ENCODE data around the gene HECTD4. TPM values are rescaled to one million over a fixed set of nuclear protein-coding genes. Genes with fewer than 3 reads are reported as not detected.

Gene HECTD4
- 10 to 100 TPM; 22.2 to 23.8 TPM for total RNA-seq

- Mint-ChIP-seq H3K27me3 (no peaks in the 10 kb centered on the region), H3K36me3 (ENCODE audit: low read depth) (peaks cover 2% of the 10 kb centered on the region), H3K4me1 (peaks cover 31% of the 10 kb centered on the region), H3K4me3 (peak within 1 kb of the TSS; percentile 91), H3K9me3 (ENCODE audit: low read depth) (no peaks in the 10 kb centered on the region), H3K27ac (peak within 1 kb of the TSS; percentile 90)
- ChIA-PET POLR2A (interaction anchor here (0.5 kb wide), 1 partner anchor 683 kb away, joined by 4 read pairs; no protein-coding TSS in a partner anchor), CTCF (interaction anchor here (0.8 kb wide), 1 partner anchor 29 kb away, joined by 3 read pairs; no protein-coding TSS in a partner anchor)
- peak; percentile 97 for DNase-seq
- peak; percentile 98 for ATAC-seq
- intact Hi-C loops (cut with DNase I, micrococcal nuclease) = loop anchor here (1.0 to 10.0 kb wide), 9 partner anchors 27 to 697 kb away; partner anchors contain the start of genes RPL6 (in 2 of the 2), ACAD10 (in 1 of the 2), BRAP (in 1 of the 2) and ERP29 (in 1 of the 2)
Measured at GRCh38 chr12:112381883-112382796, at the start of gene HECTD4. TSS of gene HECTD4 (minus strand) at chr12:112382431. CDS start at chr12:112382128, 303 bp downstream.

GRCh38 chr12:112431965-112432364 lies 49.7 kb upstream of the HECTD4 start:
- Mint-ChIP-seq H3K9me3 (ENCODE audit: low read depth) (no peaks in the 10 kb centered on the region), H3K36me3 (ENCODE audit: low read depth) (peaks cover 19% of the 10 kb centered on the region), H3K27ac (peak overlapping the region; percentile 81), H3K4me3 (no peak overlapping the region), H3K4me1 (peaks cover 34% of the 10 kb centered on the region), H3K27me3 (no peaks in the 10 kb centered on the region)
- ChIA-PET CTCF (interaction anchor here (1.0 kb wide), 1 partner anchor 12 kb away, joined by 3 read pairs; no protein-coding TSS in a partner anchor), POLR2A (interaction anchor here (0.6 kb wide), 2 partner anchors 83 to 519 kb away, joined by 3 to 4 read pairs; no protein-coding TSS in a partner anchor)
- intact Hi-C loops (cut with DNase I, micrococcal nuclease) = loop anchor here in 1 of 2 experiments (5.0 kb wide), 1 partner anchor 65 kb away; no protein-coding TSS in a partner anchor
- ATAC-seq (peak; percentile 42), DNase-seq (no peak)

GRCh38 chr12:112430929-112431328 lies 48.7 kb upstream of the HECTD4 start:
- Mint-ChIP-seq H3K27ac (peak overlapping the region; percentile 81), H3K4me3 (peak overlapping the region; percentile 1), H3K4me1 (peaks cover 35% of the 10 kb centered on the region), H3K36me3 (ENCODE audit: low read depth) (peaks cover 21% of the 10 kb centered on the region), H3K27me3 (no peaks in the 10 kb centered on the region), H3K9me3 (ENCODE audit: low read depth) (no peaks in the 10 kb centered on the region)
- DNase-seq (peak; percentile 51), ATAC-seq (peak; percentile 91)
- intact Hi-C loops (cut with DNase I, micrococcal nuclease) = loop anchor here in 1 of 2 experiments (5.0 kb wide), 1 partner anchor 66 kb away; no protein-coding TSS in a partner anchor
- POLR2A ChIA-PET = no interaction called here
- CTCF ChIA-PET = interaction anchor here (1.0 kb wide), 1 partner anchor 11 kb away, joined by 3 read pairs; no protein-coding TSS in a partner anchor

- Mint-ChIP-seq H3K4me1 (peaks cover 52% of the 10 kb centered on the region), H3K9me3 (ENCODE audit: low read depth) (no peaks in the 10 kb centered on the region), H3K27me3 (no peaks in the 10 kb centered on the region), H3K27ac (no peak overlapping the region), H3K36me3 (ENCODE audit: low read depth) (peaks cover 30% of the 10 kb centered on the region), H3K4me3 (no peak overlapping the region)
- no peak for DNase-seq
- ATAC-seq = no peak
- intact Hi-C loops (cut with DNase I, micrococcal nuclease) = no loop called here
- CTCF ChIA-PET = no interaction called here
- POLR2A ChIA-PET = no interaction called here
Measured at GRCh38 chr12:112427760-112428159, 45.5 kb upstream of the HECTD4 start.

- ATAC-seq (peak; percentile 42), DNase-seq (no peak)
- POLR2A ChIA-PET = no interaction called here
- Mint-ChIP-seq H3K27ac (no peak overlapping the region), H3K27me3 (no peaks in the 10 kb centered on the region), H3K36me3 (ENCODE audit: low read depth) (peaks cover 30% of the 10 kb centered on the region), H3K4me3 (no peak overlapping the region), H3K4me1 (peaks cover 57% of the 10 kb centered on the region), H3K9me3 (ENCODE audit: low read depth) (no peaks in the 10 kb centered on the region)
- intact Hi-C loops (cut with DNase I, micrococcal nuclease) = no loop called here
- CTCF ChIA-PET = interaction anchor here (1.0 kb wide), 1 partner anchor 25 kb away, joined by 4 read pairs; no protein-coding TSS in a partner anchor
Measured at GRCh38 chr12:112425582-112426382, 43.6 kb upstream of the HECTD4 start.

- peaks cover 33% of the 10 kb centered on the region for H3K36me3 Mint-ChIP-seq (ENCODE audit: low read depth)
- H3K4me3 Mint-ChIP-seq = no peak overlapping the region
- CTCF ChIA-PET = no interaction called here
- ATAC-seq (no peak), DNase-seq (no peak)
- no peak overlapping the region for H3K27ac Mint-ChIP-seq
- intact Hi-C loops (cut with DNase I, micrococcal nuclease) = no loop called here
- H3K4me1 Mint-ChIP-seq = peaks cover 60% of the 10 kb centered on the region
- POLR2A ChIA-PET = interaction anchor here (0.6 kb wide), 1 partner anchor 20 kb away, joined by 7 read pairs; no protein-coding TSS in a partner anchor
- H3K27me3 Mint-ChIP-seq = no peaks in the 10 kb centered on the region
- H3K9me3 Mint-ChIP-seq (ENCODE audit: low read depth) = no peaks in the 10 kb centered on the region
Measured at GRCh38 chr12:112424126-112424525, 41.9 kb upstream of the HECTD4 start.

GRCh38 chr12:112422531-112422930 lies 40.3 kb upstream of the HECTD4 start:
- Mint-ChIP-seq H3K9me3 (ENCODE audit: low read depth) (no peaks in the 10 kb centered on the region), H3K27ac (peak overlapping the region; percentile 14), H3K4me1 (peaks cover 54% of the 10 kb centered on the region), H3K36me3 (ENCODE audit: low read depth) (peaks cover 29% of the 10 kb centered on the region), H3K4me3 (no peak overlapping the region), H3K27me3 (no peaks in the 10 kb centered on the region)
- no peak for DNase-seq
- ChIA-PET POLR2A (no interaction called here), CTCF (interaction anchor here (1.0 to 1.2 kb wide), 2 partner anchors 12 to 20 kb away, joined by 3 to 4 read pairs; no protein-coding TSS in a partner anchor)
- intact Hi-C loops (cut with DNase I, micrococcal nuclease) = no loop called here
- no peak for ATAC-seq

GRCh38 chr12:112421363-112421762 lies 39.1 kb upstream of the HECTD4 start:
- peak overlapping the region; percentile 95 for H3K4me3 Mint-ChIP-seq
- peaks cover 30% of the 10 kb centered on the region for H3K36me3 Mint-ChIP-seq (ENCODE audit: low read depth)
- CTCF ChIA-PET = interaction anchor here (1.0 to 1.3 kb wide), 3 partner anchors 11 to 34 kb away, joined by 3 to 4 read pairs (median 4); no protein-coding TSS in a partner anchor
- POLR2A ChIA-PET = no interaction called here
- H3K27me3 Mint-ChIP-seq = no peaks in the 10 kb centered on the region
- no peak for DNase-seq
- H3K9me3 Mint-ChIP-seq (ENCODE audit: low read depth) = no peaks in the 10 kb centered on the region
- intact Hi-C loops (cut with DNase I, micrococcal nuclease) = no loop called here
- ATAC-seq = no peak
- no peak overlapping the region for H3K27ac Mint-ChIP-seq
- peaks cover 57% of the 10 kb centered on the region for H3K4me1 Mint-ChIP-seq

- Mint-ChIP-seq H3K36me3 (ENCODE audit: low read depth) (peaks cover 30% of the 10 kb centered on the region), H3K27me3 (no peaks in the 10 kb centered on the region), H3K4me1 (peaks cover 53% of the 10 kb centered on the region), H3K4me3 (peak overlapping the region; percentile 95), H3K27ac (peak overlapping the region; percentile 67), H3K9me3 (ENCODE audit: low read depth) (no peaks in the 10 kb centered on the region)
- ChIA-PET POLR2A (no interaction called here), CTCF (interaction anchor here (1.2 to 1.3 kb wide), 2 partner anchors 11 to 33 kb away, joined by 3 to 4 read pairs; no protein-coding TSS in a partner anchor)
- no peak for DNase-seq
- ATAC-seq = no peak
- intact Hi-C loops (cut with DNase I, micrococcal nuclease) = no loop called here
Measured at GRCh38 chr12:112420740-112421139, 38.5 kb upstream of the HECTD4 start.

GRCh38 chr12:112419297-112420133 lies 37.3 kb upstream of the HECTD4 start:
- no peaks in the 10 kb centered on the region for H3K27me3 Mint-ChIP-seq
- intact Hi-C loops (cut with DNase I, micrococcal nuclease) = loop anchor here in 1 of 2 experiments (2.0 to 10.0 kb wide), 3 partner anchors 37 to 1015 kb away; partner anchors contain the start of genes HECTD4, OAS2 and SH2B3
- H3K9me3 Mint-ChIP-seq (ENCODE audit: low read depth) = no peaks in the 10 kb centered on the region
- POLR2A ChIA-PET = no interaction called here
- CTCF ChIA-PET = interaction anchor here (0.8 to 1.3 kb wide), 3 partner anchors 12 to 105 kb away, joined by 3 to 4 read pairs (median 3); no protein-coding TSS in a partner anchor
- H3K4me3 Mint-ChIP-seq = peak overlapping the region; percentile 95
- peaks cover 46% of the 10 kb centered on the region for H3K4me1 Mint-ChIP-seq
- peaks cover 29% of the 10 kb centered on the region for H3K36me3 Mint-ChIP-seq (ENCODE audit: low read depth)
- H3K27ac Mint-ChIP-seq = peak overlapping the region; percentile 92
- DNase-seq (no peak), ATAC-seq (peak; percentile 53)

Measured in activated CD4-positive, alpha-beta T cell treated with anti-CD3 and anti-CD28 coated beads for 36 hours (primary cell).